OCI-LY7 (cell line): ENCODE results near the gene FBLN1. TPM values are rescaled to one million over a fixed set of nuclear protein-coding genes. Genes with fewer than 3 reads are reported as not detected.
"Not testable (repeated sequence)": the region's sequence is repeated elsewhere in the genome, so short reads cannot be mapped to it uniquely, and the experiment has no call there.

Source experiments
- BruUV-seq: library from RNA; stranded (reverse); fragments of 400-500 nt; replicated peaks from 2 replicates; lab custom pipeline; 2021; lab: Mats Ljungman, UMichigan
- CTCF ChIA-PET: fragments of 300-600 bp; sonication (Branson Sonifier 250); formaldehyde crosslinking; loops from one replicate; lab custom pipeline; 2022; ENCODE audit warnings: antibody characterized with exemption; ENCODE audit not compliant: unreplicated experiment; lab: Charles Lee
- POLR2A ChIA-PET: fragments of 300-600 bp; sonication (Branson Sonifier 250); formaldehyde crosslinking; loops from one replicate; lab custom pipeline; 2022; ENCODE audit warnings: antibody characterized with exemption; lab: Charles Lee
- DNase-seq: peaks from one replicate; pipeline ENCODE4 v3.0.0-alpha.2; 2015; ENCODE audit warnings: low spot score
- H2AFZ ChIP-seq: fragments of 200-600 bp; sonication (generic), shearing (Covaris generic); 2 replicates; pipeline ENCODE4 v1.6.1; 2014; ENCODE audit warnings: mild to moderate bottlenecking, antibody characterized with exemption, low read length, moderate library complexity
- H3K27ac ChIP-seq: fragments of 200-600 bp; sonication (generic); 2 replicates; pipeline ENCODE4 v1.5.1; 2014; ENCODE audit warnings: mixed run types, low read depth, mild to moderate bottlenecking, moderate library complexity, low read length, inconsistent platforms; ENCODE audit not compliant: poor library complexity, severe bottlenecking
- H3K36me3 ChIP-seq: fragments of 200-600 bp; sonication (generic); 2 replicates; pipeline ENCODE4 v1.6.1; 2014; ENCODE audit warnings: mild to moderate bottlenecking, antibody characterized with exemption, low read length, moderate library complexity, mixed read lengths; ENCODE audit not compliant: insufficient read depth
- H3K4me1 ChIP-seq: fragments of 200-600 bp; sonication (generic); 2 replicates; pipeline ENCODE4 v1.5.1; 2014; ENCODE audit warnings: mild to moderate bottlenecking, low read length; ENCODE audit not compliant: insufficient read depth, poor library complexity, severe bottlenecking
- H3K4me2 ChIP-seq: fragments of 200-600 bp; sonication (generic); 2 replicates; pipeline ENCODE4 v1.6.1; 2014; ENCODE audit warnings: mild to moderate bottlenecking, low read length
- H3K4me3 ChIP-seq: fragments of 200-600 bp; sonication (generic); 2 replicates; pipeline ENCODE4 v1.5.1; 2014; ENCODE audit warnings: mild to moderate bottlenecking, low read depth, low read length; ENCODE audit not compliant: poor library complexity, severe bottlenecking
- H3K79me2 ChIP-seq: fragments of 200-600 bp; sonication (generic); 2 replicates; pipeline ENCODE4 v1.6.1; 2016; ENCODE audit warnings: low read depth, mild to moderate bottlenecking, low read length, moderate library complexity, mixed read lengths; ENCODE audit not compliant: insufficient read depth
- H3K9me2 ChIP-seq: fragments of 200-600 bp; sonication (generic); 2 replicates; pipeline ENCODE4 v1.6.1; 2016; ENCODE audit warnings: mild to moderate bottlenecking, low read length, mixed read lengths; ENCODE audit not compliant: insufficient read depth
- H3K9me3 ChIP-seq: fragments of 200-600 bp; sonication (generic); 2 replicates; pipeline ENCODE4 v1.6.1; 2014; ENCODE audit warnings: mild to moderate bottlenecking, mixed run types, low read length, mixed read lengths
- H4K20me1 ChIP-seq: fragments of 200-600 bp; sonication (generic); 2 replicates; pipeline ENCODE4 v1.6.1; 2014; ENCODE audit warnings: mild to moderate bottlenecking, antibody characterized with exemption, low read length, moderate library complexity, mixed read lengths; ENCODE audit not compliant: insufficient read depth
- EZH2phosphoT487 ChIP-seq: fragments of 200-600 bp; sonication (generic); IDR thresholded peaks from 2 replicates; pipeline ENCODE4 v1.6.1; 2018; ENCODE audit warnings: low read depth, borderline replicate concordance, mild to moderate bottlenecking, mixed run types, antibody characterized with exemption, low read length, moderate library complexity, mixed read lengths
- intact Hi-C: fragments of 100-400 bp; cut with micrococcal nuclease; formaldehyde crosslinking; loops from one replicate; pipeline ENCODE4 v1.10.0; 2022; ENCODE audit not compliant: unreplicated experiment
- total RNA-seq, 2 experiments: library from RNA; depleted of rRNA in 1 of 2; stranded (reverse); fragments of >200 nt in 1 of 2; shearing (Covaris generic) in 1 of 2; gene quantifications; 2 replicates each; pipeline ENCODE4 v1.2.3, GENCODE V29; 2014 to 2022
- TF ChIP-seq, protein P1 (sequence below): fragments of 200-600 bp; sonication (generic); conservative IDR thresholded peaks from 2 replicates; pipeline ENCODE4 v1.5.1; 2014; ENCODE audit warnings: mild to moderate bottlenecking, antibody characterized with exemption, low read length, moderate library complexity, mixed read lengths

FBLN1 gene
- total RNA-seq, 2 experiments from 2014 or later: not detected

DNA sequence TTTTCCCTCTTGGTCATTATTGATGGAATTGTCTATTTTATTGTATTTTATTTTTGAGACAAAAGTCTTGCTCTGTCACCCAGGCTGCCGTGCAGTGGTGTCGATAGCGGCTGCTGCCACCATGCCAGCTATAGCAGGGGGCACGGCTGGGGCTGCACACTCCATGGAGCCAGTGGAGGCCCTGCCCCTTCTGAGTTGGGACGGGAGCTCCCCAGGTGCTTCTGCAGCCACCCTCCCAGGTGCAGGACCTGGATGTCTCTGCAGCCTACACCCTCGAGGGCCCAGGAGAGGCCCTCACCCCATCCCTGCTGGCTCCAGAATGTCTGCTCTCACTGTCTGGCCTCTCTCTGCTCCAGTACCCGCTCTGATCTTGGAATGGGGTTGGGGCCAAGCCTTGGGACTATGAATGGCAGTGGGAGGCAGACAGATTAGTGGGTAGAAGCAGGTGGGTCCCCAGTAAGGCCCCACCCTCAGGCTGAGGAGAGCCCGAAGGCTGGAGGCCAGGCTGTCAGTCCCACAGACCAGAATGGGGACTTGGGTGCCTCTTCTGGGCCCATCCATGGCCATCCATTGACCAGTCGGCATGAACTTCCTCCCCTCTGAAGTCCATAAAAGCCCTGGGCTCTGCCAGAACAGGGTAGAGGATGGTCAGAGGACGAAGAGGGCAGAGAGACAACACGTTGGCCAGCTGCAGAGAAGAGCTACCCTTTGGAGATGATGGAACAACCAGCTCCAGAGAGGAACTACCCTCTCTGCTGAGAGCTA is 119.3 kb downstream of the FBLN1 start:
- DNase-seq: no peak
- Histone ChIP-seq H3K9me3 (no peaks in the 10 kb centered on the region), H4K20me1 (no peaks in the 10 kb centered on the region), H3K79me2 (no peaks in the 10 kb centered on the region), H3K4me3 (no peak overlapping the region), H3K27ac (no peak overlapping the region), H2AFZ (no peak overlapping the region), H3K36me3 (no peaks in the 10 kb centered on the region), H3K4me2 (no peak overlapping the region), H3K9me2 (no peaks in the 10 kb centered on the region), H3K4me1 (no peaks in the 10 kb centered on the region)
- intact Hi-C loops: no loop called here
- BruUV-seq: no TSS peak
- ChIA-PET POLR2A (no interaction called here), CTCF (no interaction called here)
- TF ChIP-seq, protein P1, sequence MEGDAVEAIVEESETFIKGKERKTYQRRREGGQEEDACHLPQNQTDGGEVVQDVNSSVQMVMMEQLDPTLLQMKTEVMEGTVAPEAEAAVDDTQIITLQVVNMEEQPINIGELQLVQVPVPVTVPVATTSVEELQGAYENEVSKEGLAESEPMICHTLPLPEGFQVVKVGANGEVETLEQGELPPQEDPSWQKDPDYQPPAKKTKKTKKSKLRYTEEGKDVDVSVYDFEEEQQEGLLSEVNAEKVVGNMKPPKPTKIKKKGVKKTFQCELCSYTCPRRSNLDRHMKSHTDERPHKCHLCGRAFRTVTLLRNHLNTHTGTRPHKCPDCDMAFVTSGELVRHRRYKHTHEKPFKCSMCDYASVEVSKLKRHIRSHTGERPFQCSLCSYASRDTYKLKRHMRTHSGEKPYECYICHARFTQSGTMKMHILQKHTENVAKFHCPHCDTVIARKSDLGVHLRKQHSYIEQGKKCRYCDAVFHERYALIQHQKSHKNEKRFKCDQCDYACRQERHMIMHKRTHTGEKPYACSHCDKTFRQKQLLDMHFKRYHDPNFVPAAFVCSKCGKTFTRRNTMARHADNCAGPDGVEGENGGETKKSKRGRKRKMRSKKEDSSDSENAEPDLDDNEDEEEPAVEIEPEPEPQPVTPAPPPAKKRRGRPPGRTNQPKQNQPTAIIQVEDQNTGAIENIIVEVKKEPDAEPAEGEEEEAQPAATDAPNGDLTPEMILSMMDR: no peak
- TF ChIP-seq EZH2phosphoT487: no peak

- H4K20me1 ChIP-seq, H3K36me3 ChIP-seq, H3K9me3 ChIP-seq, POLR2A ChIA-PET, H3K9me2 ChIP-seq, H3K4me2 ChIP-seq, H2AFZ ChIP-seq, H3K79me2 ChIP-seq, intact Hi-C loops, DNase-seq, BruUV-seq, H3K4me1 ChIP-seq, H3K4me3 ChIP-seq, H3K27ac ChIP-seq, CTCF ChIA-PET: not testable (repeated sequence)
Measured at GRCh38 chr22:45623464-45624145, 120.9 kb downstream of the FBLN1 start.

- Histone ChIP-seq H3K4me1 (no peaks in the 10 kb centered on the region), H3K4me2 (no peak overlapping the region), H3K27ac (no peak overlapping the region), H3K4me3 (no peak overlapping the region), H4K20me1 (no peaks in the 10 kb centered on the region), H3K36me3 (no peaks in the 10 kb centered on the region), H3K9me2 (no peaks in the 10 kb centered on the region), H3K79me2 (no peaks in the 10 kb centered on the region), H3K9me3 (no peaks in the 10 kb centered on the region), H2AFZ (no peak overlapping the region)
- ChIA-PET CTCF (no interaction called here), POLR2A (no interaction called here)
- no peak for DNase-seq
- BruUV-seq: no TSS peak
- intact Hi-C loops: no loop called here
- TF ChIP-seq, protein P1: no peak
- no peak for TF ChIP-seq EZH2phosphoT487
Measured at GRCh38 chr22:45626198-45626651, 123.5 kb downstream of the FBLN1 start.
